ENCODE data around the gene SYT1. TPM values are rescaled to one million over a fixed set of nuclear protein-coding genes. Genes with fewer than 3 reads are reported as not detected.

Gene SYT1
- total RNA-seq, 1 donor from 2014 or later, result 19.5 TPM

DNA sequence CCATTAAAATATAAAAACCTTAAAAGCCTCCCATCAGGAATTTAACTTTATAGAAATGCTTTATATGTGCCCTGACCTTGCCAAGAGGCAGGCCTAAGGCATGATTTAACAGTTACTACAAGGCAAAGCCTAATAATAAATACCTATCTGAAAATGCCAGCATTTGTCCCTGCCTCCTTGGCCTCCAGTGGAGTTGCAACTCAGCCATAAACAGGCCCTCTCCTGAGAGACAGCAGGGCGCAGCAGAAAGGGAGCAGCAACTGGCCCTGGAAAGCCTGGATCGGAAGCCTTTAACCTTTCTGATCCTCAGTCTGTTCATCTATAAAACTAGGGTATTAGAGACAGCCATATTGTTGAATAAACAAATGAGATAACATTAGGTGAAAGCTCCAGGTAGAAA lies 501.8 kb downstream of the SYT1 start:
- DNase-seq (ENCODE audit: low read depth, low spot score), result no peak
- H3K36me3 Mint-ChIP-seq (ENCODE audit: low read depth), result no peaks in the 10 kb centered on the region
- H3K27me3 Mint-ChIP-seq (ENCODE audit: low read depth), result no peaks in the 10 kb centered on the region
- H3K27ac Mint-ChIP-seq (ENCODE audit: unreplicated experiment), result no peak overlapping the region
- peaks cover 5% of the 10 kb centered on the region for H3K4me1 Mint-ChIP-seq
- H3K4me3 Mint-ChIP-seq, result no peak overlapping the region
- no peaks in the 10 kb centered on the region for H3K9me3 Mint-ChIP-seq
- no peak for TF ChIP-seq CTCF (conservative IDR thresholded peaks at IDR 0.05)

DNA sequence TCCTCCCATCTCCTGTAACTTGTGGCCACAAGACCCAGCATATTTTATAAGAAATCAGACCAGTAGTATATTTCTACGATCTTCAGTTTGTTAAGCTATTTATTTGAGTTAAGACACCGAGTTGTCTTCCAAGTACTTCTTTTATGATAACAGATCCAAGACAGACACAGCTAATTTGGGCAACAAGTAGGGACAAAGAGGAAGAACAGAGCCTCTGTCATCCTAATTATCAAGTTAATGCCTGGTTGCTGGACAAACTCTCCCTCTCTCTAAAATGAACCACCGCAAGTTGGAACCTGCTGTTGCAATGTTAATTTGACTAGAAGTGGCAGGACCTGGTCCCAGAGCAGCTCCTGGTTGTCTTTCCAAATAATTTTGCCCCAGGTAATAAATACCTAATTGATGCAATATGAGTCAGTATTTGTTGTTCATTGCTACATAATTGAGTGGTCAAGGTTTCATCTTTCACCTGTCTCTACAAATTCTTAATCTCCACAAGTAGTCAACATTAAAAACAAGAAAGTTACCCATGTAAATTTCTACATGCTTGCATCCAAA lies 502.5 kb downstream of the SYT1 start:
- Mint-ChIP-seq H3K9me3 (no peaks in the 10 kb centered on the region), H3K27me3 (ENCODE audit: low read depth) (no peaks in the 10 kb centered on the region)
- TF ChIP-seq CTCF (conservative IDR thresholded peaks at IDR 0.05), result no peak

GRCh38 chr12:79370021-79370420 lies 505.4 kb downstream of the SYT1 start:
- Mint-ChIP-seq H3K4me3 (no peak overlapping the region), H3K4me1 (peaks cover 10% of the 10 kb centered on the region), H3K36me3 (ENCODE audit: low read depth) (no peaks in the 10 kb centered on the region), H3K27me3 (ENCODE audit: low read depth) (no peaks in the 10 kb centered on the region), H3K9me3 (no peaks in the 10 kb centered on the region), H3K27ac (ENCODE audit: unreplicated experiment) (no peak overlapping the region)
- no peak for TF ChIP-seq CTCF (conservative IDR thresholded peaks at IDR 0.05)
- DNase-seq (ENCODE audit: low read depth, low spot score), result no peak

More for the DNA sequence above, 502.5 kb downstream of the SYT1 start:
- H3K4me3 Mint-ChIP-seq, result no peak overlapping the region
- peaks cover 10% of the 10 kb centered on the region for H3K4me1 Mint-ChIP-seq
- H3K27ac Mint-ChIP-seq (ENCODE audit: unreplicated experiment), result no peak overlapping the region
- no peaks in the 10 kb centered on the region for H3K36me3 Mint-ChIP-seq (ENCODE audit: low read depth)
- DNase-seq (ENCODE audit: low read depth, low spot score), result no peak

- no peak overlapping the region for H3K27ac Mint-ChIP-seq (ENCODE audit: unreplicated experiment)
- H3K36me3 Mint-ChIP-seq (ENCODE audit: low read depth), result no peaks in the 10 kb centered on the region
- H3K4me3 Mint-ChIP-seq, result no peak overlapping the region
- peaks cover 10% of the 10 kb centered on the region for H3K4me1 Mint-ChIP-seq
- H3K9me3 Mint-ChIP-seq, result no peaks in the 10 kb centered on the region
- DNase-seq (ENCODE audit: low read depth, low spot score), result no peak
- TF ChIP-seq CTCF (conservative IDR thresholded peaks at IDR 0.05), result no peak
- H3K27me3 Mint-ChIP-seq (ENCODE audit: low read depth), result no peaks in the 10 kb centered on the region
These were observed 506.7 kb downstream of the SYT1 start for GRCh38 chr12:79371226-79371625.

DNA sequence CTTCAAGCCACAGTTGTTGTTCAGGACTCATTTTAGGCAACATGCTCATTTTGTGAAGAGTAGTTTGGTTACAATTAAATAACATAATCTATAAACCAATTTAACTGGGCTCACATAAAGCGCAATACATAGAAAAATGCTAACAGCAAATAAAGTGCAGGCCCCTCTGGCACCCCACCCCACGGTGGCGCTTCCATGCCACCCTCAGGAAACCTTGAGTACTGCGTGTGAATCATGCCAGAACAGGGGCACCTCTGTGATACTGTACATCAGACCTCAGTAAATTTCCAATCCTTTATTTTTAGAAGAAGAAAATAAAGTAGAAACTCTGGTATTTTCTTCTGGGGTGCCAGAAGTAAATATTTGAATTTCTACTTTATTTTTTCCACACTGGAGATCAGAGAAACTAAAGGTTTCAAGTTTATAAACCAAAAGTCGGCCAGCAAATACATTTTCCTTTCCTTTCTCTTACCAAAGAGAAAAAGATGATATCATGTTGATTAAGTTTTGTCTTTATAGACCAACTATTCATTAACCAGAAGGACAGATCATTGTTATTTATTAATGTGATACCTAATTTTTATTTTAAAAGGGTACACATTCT lies 509.4 kb downstream of the SYT1 start:
- peak; percentile 74 for TF ChIP-seq CTCF (conservative IDR thresholded peaks at IDR 0.05)
- Mint-ChIP-seq H3K27me3 (ENCODE audit: low read depth) (no peaks in the 10 kb centered on the region), H3K36me3 (ENCODE audit: low read depth) (no peaks in the 10 kb centered on the region), H3K4me3 (no peak overlapping the region), H3K4me1 (peaks cover 10% of the 10 kb centered on the region), H3K27ac (ENCODE audit: unreplicated experiment) (no peak overlapping the region), H3K9me3 (no peaks in the 10 kb centered on the region)
- peak; percentile 53 for DNase-seq (ENCODE audit: low read depth, low spot score)

Data from neural crest cell (in vitro differentiated cells).